GM23248 (cell line): Measurements from ENCODE around the gene NPHP4.

Experiments used
- EZH2 ChIP-seq: fragments of 200-600 bp; sonication (generic); IDR thresholded peaks from 2 replicates; pipeline ENCODE4 v1.6.1; 2018; ENCODE audit warnings: antibody characterized with exemption, mild to moderate bottlenecking; ENCODE audit not compliant: insufficient read depth, poor library complexity, severe bottlenecking
- EZH2phosphoT487 ChIP-seq: fragments of 200-600 bp; sonication (generic); IDR thresholded peaks from 2 replicates; pipeline ENCODE4 v1.6.1; 2018; ENCODE audit warnings: antibody characterized with exemption, moderate library complexity, mild to moderate bottlenecking, low read depth; ENCODE audit not compliant: insufficient read depth

DNA sequence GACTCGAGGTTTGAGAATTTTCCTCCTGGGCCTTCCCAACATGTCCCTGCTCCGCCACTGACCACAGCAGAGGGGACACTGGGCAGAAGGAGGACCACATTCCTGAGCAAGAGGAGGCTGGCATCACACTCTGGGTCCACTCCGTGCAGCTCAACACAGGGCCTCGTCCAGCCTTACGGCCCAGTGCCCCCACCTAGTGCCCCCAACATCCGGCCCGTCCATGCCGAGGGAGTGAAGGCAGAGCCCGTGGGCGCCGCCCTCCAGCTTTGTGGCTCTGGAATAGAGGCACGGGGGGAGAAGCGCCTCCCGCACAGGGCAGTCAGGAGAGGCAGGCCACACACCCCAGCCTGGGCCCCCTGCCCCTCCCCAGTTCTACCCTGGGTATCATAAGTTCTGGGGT, 158.3 kb downstream of the NPHP4 start:
- TF ChIP-seq EZH2, result no peak
- no peak for TF ChIP-seq EZH2phosphoT487
